Measurements from ENCODE around the gene ENOX1.

DNA sequence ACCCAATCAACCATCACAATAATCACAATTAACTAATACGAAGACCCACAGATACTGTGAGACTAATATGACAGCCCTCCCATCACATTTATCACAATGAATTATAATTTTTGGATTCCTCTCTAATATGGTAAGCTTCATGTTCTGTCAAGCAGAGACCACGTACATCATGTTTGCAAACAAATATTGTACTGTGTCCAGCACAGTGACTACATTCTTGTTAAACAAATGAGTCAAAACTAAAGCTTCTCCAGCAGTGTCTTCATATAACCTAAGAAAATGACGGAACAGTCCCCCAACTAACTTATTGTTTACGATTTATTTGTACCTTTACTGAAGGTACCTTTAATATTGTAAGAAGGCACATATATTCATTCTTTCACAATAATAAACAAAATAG lies 292.6 kb downstream of the ENOX1 start:
- TF ChIP-seq, protein P1, sequence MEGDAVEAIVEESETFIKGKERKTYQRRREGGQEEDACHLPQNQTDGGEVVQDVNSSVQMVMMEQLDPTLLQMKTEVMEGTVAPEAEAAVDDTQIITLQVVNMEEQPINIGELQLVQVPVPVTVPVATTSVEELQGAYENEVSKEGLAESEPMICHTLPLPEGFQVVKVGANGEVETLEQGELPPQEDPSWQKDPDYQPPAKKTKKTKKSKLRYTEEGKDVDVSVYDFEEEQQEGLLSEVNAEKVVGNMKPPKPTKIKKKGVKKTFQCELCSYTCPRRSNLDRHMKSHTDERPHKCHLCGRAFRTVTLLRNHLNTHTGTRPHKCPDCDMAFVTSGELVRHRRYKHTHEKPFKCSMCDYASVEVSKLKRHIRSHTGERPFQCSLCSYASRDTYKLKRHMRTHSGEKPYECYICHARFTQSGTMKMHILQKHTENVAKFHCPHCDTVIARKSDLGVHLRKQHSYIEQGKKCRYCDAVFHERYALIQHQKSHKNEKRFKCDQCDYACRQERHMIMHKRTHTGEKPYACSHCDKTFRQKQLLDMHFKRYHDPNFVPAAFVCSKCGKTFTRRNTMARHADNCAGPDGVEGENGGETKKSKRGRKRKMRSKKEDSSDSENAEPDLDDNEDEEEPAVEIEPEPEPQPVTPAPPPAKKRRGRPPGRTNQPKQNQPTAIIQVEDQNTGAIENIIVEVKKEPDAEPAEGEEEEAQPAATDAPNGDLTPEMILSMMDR (optimal IDR thresholded peaks at IDR 0.05 in 1 of 3, IDR thresholded peaks at IDR 0.05 in 1 of 3, conservative IDR thresholded peaks at IDR 0.05 in 1 of 3; ENCODE audit: extremely low read depth in 1 of 3, insufficient read depth in 2 of 3, low read length in 3 of 3) = no peak
- TF ChIP-seq EZH2 (IDR thresholded peaks at IDR 0.05; ENCODE audit: low read length) = no peak

Data from keratinocyte (primary cell).